Endothelial cell of umbilical vein (primary cell): ENCODE data around the gene SFT2D2. TPM values are rescaled to one million over a fixed set of nuclear protein-coding genes. Genes with fewer than 3 reads are reported as not detected.

Experiments used
- BruUV-seq: library from RNA; stranded (reverse); fragments of 400-500 nt; replicated peaks from 2 replicates; lab custom pipeline; 2021; lab: Mats Ljungman, UMichigan
- CTCF ChIA-PET: fragments of 300-600, 350-600 bp; sonication (Branson Sonifier 250); formaldehyde crosslinking; loops from one replicate; lab custom pipeline; 2021; ENCODE audit warnings: antibody characterized with exemption, inconsistent platforms; lab: Charles Lee
- POLR2A ChIA-PET: fragments of 300-600, 350-600 bp; sonication (Branson Sonifier 250); formaldehyde crosslinking; loops from one replicate; lab custom pipeline; 2021; ENCODE audit warnings: antibody characterized with exemption, inconsistent platforms; lab: Charles Lee
- DNase-seq: peaks from one replicate; pipeline ENCODE4 v3.0.0-alpha.2; 2011; ENCODE audit warnings: low read depth, low spot score
- FAIRE-seq: peaks from 2 replicates; lab custom pipeline; 2011; peaks lifted over from hg19 to GRCh38; lab: Jason Lieb, UNC
- H2AFZ ChIP-seq: 2 replicates; pipeline ENCODE4 v1.6.0; 2012; ENCODE audit warnings: low read depth, low read length, control low read depth, inconsistent platforms
- H3K27ac ChIP-seq: 2 replicates; pipeline ENCODE4 v1.5.1; 2011; ENCODE audit warnings: low read depth, mild to moderate bottlenecking, control low read depth, low read length, moderate library complexity; ENCODE audit not compliant: insufficient read depth
- H3K27me3 ChIP-seq, 2 experiments: 2 replicates each; pipeline versions ENCODE4 v1.6.0 to v1.6.1; 2011; ENCODE audit warnings: low read length in 2 of 2, mixed read lengths in 1 of 2; ENCODE audit not compliant: control insufficient read depth in 2 of 2, insufficient read depth in 2 of 2
- H3K36me3 ChIP-seq, 2 experiments: 2 replicates in 1 of 2; 3 replicates in 1 of 2; pipeline ENCODE4 v1.5.1; 2011; ENCODE audit warnings: low read length in 2 of 2, mild to moderate bottlenecking in 1 of 2, moderate library complexity in 1 of 2; ENCODE audit not compliant: control insufficient read depth in 2 of 2, insufficient read depth in 2 of 2; ENCODE audit errors: extremely low read depth in 1 of 2
- H3K4me1 ChIP-seq: 3 replicates; pipeline ENCODE4 v1.5.1; 2011; ENCODE audit warnings: mild to moderate bottlenecking, low read length; ENCODE audit not compliant: control insufficient read depth, insufficient read depth; ENCODE audit errors: extremely low read depth
- H3K4me2 ChIP-seq: 2 replicates; pipeline ENCODE4 v1.6.1; 2011; ENCODE audit warnings: low read length, control low read depth, mixed read lengths; ENCODE audit not compliant: insufficient read depth
- H3K4me3 ChIP-seq, 3 experiments: fragments of 200-600 bp in 1 of 3; sonication (generic), shearing (Covaris generic) in 1 of 3; replicated peaks in 1 of 3; 2 replicates each; pipeline ENCODE4 v1.5.1; 2011 to 2016; ENCODE audit warnings: control low read depth in 3 of 3, low read length in 3 of 3, mild to moderate bottlenecking in 2 of 3, inconsistent platforms in 1 of 3, low read depth in 1 of 3, moderate library complexity in 1 of 3; ENCODE audit not compliant: insufficient read depth in 1 of 3
- H3K79me2 ChIP-seq: 2 replicates; pipeline ENCODE4 v1.6.0; 2012; ENCODE audit warnings: low read length, inconsistent platforms; ENCODE audit not compliant: control insufficient read depth, insufficient read depth
- H3K9ac ChIP-seq: replicated peaks from 2 replicates; pipeline ENCODE3; 2011; ENCODE audit warnings: low read length, control low read depth; ENCODE audit not compliant: insufficient read depth; ENCODE audit errors: extremely low read depth
- H3K9me1 ChIP-seq: replicated peaks from 3 replicates; pipeline ENCODE4 v1.6.0; 2011; ENCODE audit warnings: mild to moderate bottlenecking, low read length; ENCODE audit not compliant: control insufficient read depth, insufficient read depth; ENCODE audit errors: extremely low read depth
- H3K9me3 ChIP-seq: replicated peaks from 2 replicates; pipeline ENCODE4 v1.5.1; 2012; ENCODE audit warnings: low read length, inconsistent platforms; ENCODE audit not compliant: control insufficient read depth, insufficient read depth
- H4K20me1 ChIP-seq: replicated peaks from 2 replicates; pipeline ENCODE3; 2011; ENCODE audit warnings: mild to moderate bottlenecking, low read length; ENCODE audit not compliant: control insufficient read depth, insufficient read depth; ENCODE audit errors: extremely low read depth
- EZH2 ChIP-seq: IDR thresholded peaks from 2 replicates; pipeline ENCODE4 v1.6.1; 2012; ENCODE audit warnings: borderline replicate concordance, low read depth, mild to moderate bottlenecking, moderate library complexity, low read length, inconsistent platforms; ENCODE audit not compliant: severe bottlenecking
- FOS ChIP-seq: IDR thresholded peaks from 2 replicates; pipeline ENCODE4 v1.6.1; 2011; ENCODE audit warnings: mild to moderate bottlenecking, low read length, moderate library complexity, borderline replicate concordance; ENCODE audit not compliant: insufficient read depth
- GATA2 ChIP-seq: IDR thresholded peaks from 2 replicates; pipeline ENCODE4 v1.7.0; 2011; ENCODE audit warnings: low read depth, mild to moderate bottlenecking, moderate library complexity, mixed read lengths, low read length; ENCODE audit not compliant: insufficient read length, insufficient read depth
- JUN ChIP-seq: IDR thresholded peaks from 2 replicates; pipeline ENCODE4 v1.6.1; 2011; ENCODE audit warnings: borderline replicate concordance, low read depth; ENCODE audit not compliant: insufficient read length, insufficient read depth
- MYC ChIP-seq: IDR thresholded peaks from one replicate; pipeline ENCODE4 v1.6.1; 2011; ENCODE audit warnings: mild to moderate bottlenecking, low read depth, low read length
- POLR2A ChIP-seq: IDR thresholded peaks from 2 replicates; pipeline ENCODE4 v1.6.1; 2012; ENCODE audit warnings: low read depth, mild to moderate bottlenecking, control low read depth, low read length
- POLR2AphosphoS5 ChIP-seq: IDR thresholded peaks from 2 replicates; pipeline ENCODE4 v1.6.1; 2012; ENCODE audit warnings: low read depth, mild to moderate bottlenecking, control low read depth, low read length, moderate library complexity; ENCODE audit not compliant: insufficient read depth
- dilution Hi-C: fragments of 300-500 bp; cut with MboI; formaldehyde crosslinking; loops from one replicate; pipeline ENCODE4 v1.15.0; 2019; ENCODE audit warnings: low sequenced_read_pairs; ENCODE audit not compliant: extremely low pct_ligation_motif_present
- intact Hi-C: fragments of 100-400 bp; cut with micrococcal nuclease; formaldehyde crosslinking; loops from one replicate; pipeline ENCODE4 v1.10.0; 2022
- polyA plus RNA-seq, 4 experiments: library from polyadenylated mRNA; depleted of rRNA in 3 of 4; stranded (reverse) in 3 of 4; unstranded in 1 of 4; fragments of >200 nt; gene quantifications; 2 replicates each; pipeline versions ENCODE4 v1.2.1 to v1.2.3, GENCODE V29; 2011 to 2012; ENCODE audit warnings: missing spikeins in 1 of 4
- total RNA-seq: library from RNA; stranded (reverse); gene quantifications from 2 replicates; pipeline ENCODE4 v1.2.3, GENCODE V29; 2021
- TF ChIP-seq, protein P1 (sequence below), 2 donors: IDR thresholded peaks; 1 replicate in 1 of 2; 2 replicates in 1 of 2; pipeline ENCODE4 v1.5.1; 2011; ENCODE audit warnings: low read length in 2 of 2, mild to moderate bottlenecking in 2 of 2, moderate library complexity in 2 of 2, control low read depth in 1 of 2, inconsistent platforms in 1 of 2, low read depth in 1 of 2; ENCODE audit not compliant: insufficient read depth in 1 of 2; ENCODE audit errors: extremely low read depth in 1 of 2
- TF ChIP-seq, protein P2 (sequence below): IDR thresholded peaks from 2 replicates; pipeline ENCODE4 v1.6.1; 2011; ENCODE audit not compliant: insufficient read depth, insufficient read length

The SFT2D2 gene
- total and polyA plus RNA-seq, 2 donors (not counting 3 experiments of a cell fraction or from before 2014, with no cell fraction given) = 16.7 to 68.1 TPM

DNA sequence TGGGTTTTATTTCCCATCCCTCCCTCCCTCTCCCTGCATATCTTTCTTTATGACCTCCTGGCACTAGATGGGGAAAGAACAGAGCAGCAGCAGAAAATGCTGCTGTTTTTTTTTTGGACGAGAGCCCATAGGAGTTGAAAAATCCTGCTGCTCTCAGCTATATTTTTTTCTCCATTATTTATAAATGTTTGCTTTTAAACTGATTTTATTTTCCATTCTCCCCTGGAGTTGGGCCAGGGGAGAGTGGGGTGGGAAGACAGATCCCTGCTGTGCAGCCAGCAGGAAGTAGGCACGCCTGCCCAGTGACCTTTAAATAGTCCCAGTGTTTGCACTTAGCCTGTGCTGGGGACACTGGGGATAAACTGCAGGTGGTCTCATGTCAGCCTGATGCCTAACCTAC, 17.4 kb downstream of the SFT2D2 start:
- no peak overlapping the region for H3K27ac ChIP-seq
- TF ChIP-seq GATA2 (no peak), JUN (no peak), EZH2 (no peak), MYC (no peak), POLR2A (no peak), FOS (no peak), POLR2AphosphoS5 (no peak)
- TF ChIP-seq, protein P1, sequence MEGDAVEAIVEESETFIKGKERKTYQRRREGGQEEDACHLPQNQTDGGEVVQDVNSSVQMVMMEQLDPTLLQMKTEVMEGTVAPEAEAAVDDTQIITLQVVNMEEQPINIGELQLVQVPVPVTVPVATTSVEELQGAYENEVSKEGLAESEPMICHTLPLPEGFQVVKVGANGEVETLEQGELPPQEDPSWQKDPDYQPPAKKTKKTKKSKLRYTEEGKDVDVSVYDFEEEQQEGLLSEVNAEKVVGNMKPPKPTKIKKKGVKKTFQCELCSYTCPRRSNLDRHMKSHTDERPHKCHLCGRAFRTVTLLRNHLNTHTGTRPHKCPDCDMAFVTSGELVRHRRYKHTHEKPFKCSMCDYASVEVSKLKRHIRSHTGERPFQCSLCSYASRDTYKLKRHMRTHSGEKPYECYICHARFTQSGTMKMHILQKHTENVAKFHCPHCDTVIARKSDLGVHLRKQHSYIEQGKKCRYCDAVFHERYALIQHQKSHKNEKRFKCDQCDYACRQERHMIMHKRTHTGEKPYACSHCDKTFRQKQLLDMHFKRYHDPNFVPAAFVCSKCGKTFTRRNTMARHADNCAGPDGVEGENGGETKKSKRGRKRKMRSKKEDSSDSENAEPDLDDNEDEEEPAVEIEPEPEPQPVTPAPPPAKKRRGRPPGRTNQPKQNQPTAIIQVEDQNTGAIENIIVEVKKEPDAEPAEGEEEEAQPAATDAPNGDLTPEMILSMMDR (IDR thresholded peaks at IDR 0.05; ENCODE audit: extremely low read depth in 1 of 2, insufficient read depth in 1 of 2, low read depth in 1 of 2, low read length in 2 of 2) = no peak
- TF ChIP-seq, protein P2, sequence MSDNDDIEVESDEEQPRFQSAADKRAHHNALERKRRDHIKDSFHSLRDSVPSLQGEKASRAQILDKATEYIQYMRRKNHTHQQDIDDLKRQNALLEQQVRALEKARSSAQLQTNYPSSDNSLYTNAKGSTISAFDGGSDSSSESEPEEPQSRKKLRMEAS = no peak
- POLR2A ChIA-PET = no interaction called here

More for the DNA sequence above, 17.4 kb downstream of the SFT2D2 start:
- DNase-seq = peak; percentile 69
- peaks cover 16 to 23% of the 10 kb centered on the region in 2 experiments for H3K36me3 ChIP-seq
- no peak overlapping the region for H3K4me3 ChIP-seq
- H3K27me3 ChIP-seq = no peaks in the 10 kb centered on the region
- no TSS peak for BruUV-seq
- intact Hi-C loops = no loop called here
- no peak overlapping the region for H3K4me2 ChIP-seq
- CTCF ChIA-PET = interaction anchor here (4.0 kb wide), 1 partner anchor 9 kb away, joined by 31 read pairs; no protein-coding TSS in a partner anchor
- FAIRE-seq = no peak
- no peaks in the 10 kb centered on the region for H3K9me1 ChIP-seq
- H2AFZ ChIP-seq = no peak overlapping the region
- peaks cover 4% of the 10 kb centered on the region for H3K79me2 ChIP-seq
- no peak overlapping the region for H3K9ac ChIP-seq
- H4K20me1 ChIP-seq = no peaks in the 10 kb centered on the region
- H3K4me1 ChIP-seq = no peaks in the 10 kb centered on the region
- dilution Hi-C loops = no loop called here
- no peaks in the 10 kb centered on the region for H3K9me3 ChIP-seq
